ENCODE data around the gene DYNC1I1.

DNA sequence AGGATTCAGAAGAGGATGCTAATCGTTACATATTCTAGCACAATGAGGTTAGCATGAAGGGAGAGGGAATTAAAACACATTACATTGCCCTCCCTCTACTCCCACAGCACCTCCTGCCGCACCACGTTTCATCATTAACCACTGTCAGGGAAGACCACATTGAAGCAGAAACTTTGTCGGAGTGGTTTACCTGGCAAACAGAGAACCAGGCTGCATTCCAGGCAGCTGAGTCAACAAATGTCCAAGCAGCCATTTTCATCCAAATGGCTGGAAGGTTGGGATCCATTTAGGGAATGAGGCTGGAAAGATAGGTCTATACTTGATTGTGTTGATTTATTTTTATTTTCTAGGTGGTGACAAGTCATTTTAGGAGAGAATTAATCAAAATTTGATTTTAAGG, 273.6 kb downstream of the DYNC1I1 start:
- no peak for TF ChIP-seq POLR2A (IDR thresholded peaks at IDR 0.05)
- TF ChIP-seq CTCF (IDR thresholded peaks at IDR 0.05): no peak
